GM12878 (cell line): ENCODE measurements around the gene CPNE5. TPM values are rescaled to one million over a fixed set of nuclear protein-coding genes. Genes with fewer than 3 reads are reported as not detected.

Experiments used
- NR2C2 ChIP-seq: IDR thresholded peaks from 2 replicates; pipeline ENCODE4 v1.6.1; 2011; ENCODE audit warnings: borderline replicate concordance, low read depth; ENCODE audit not compliant: control insufficient read depth, insufficient read length
- POU2F2 ChIP-seq: IDR thresholded peaks from 3 replicates; pipeline ENCODE4 v1.6.1; 2011; ENCODE audit warnings: low read depth, mild to moderate bottlenecking, low read length, borderline replicate concordance
- SIX5 ChIP-seq: IDR thresholded peaks from 2 replicates; pipeline ENCODE4 v1.6.1; 2011; ENCODE audit warnings: mild to moderate bottlenecking, low read depth, low read length, moderate library complexity; ENCODE audit not compliant: severe bottlenecking
- WRNIP1 ChIP-seq: IDR thresholded peaks from 2 replicates; pipeline ENCODE4 v1.6.1; 2011; ENCODE audit warnings: low read depth, low read length, improper control_type of control experiment, borderline replicate concordance
- ZNF207 ChIP-seq: fragments of 450-650 bp; IDR thresholded peaks from 2 replicates; pipeline ENCODE4 v1.6.1; 2014; ENCODE audit warnings: antibody characterized with exemption, mild to moderate bottlenecking, borderline replicate concordance
- polyA plus RNA-seq, 11 experiments: library from polyadenylated mRNA; depleted of rRNA in 4 of 11; unstranded in 6 of 11; stranded (reverse) in 5 of 11; fragments of >200 nt; fragmentation: Nextera tagmentation in 4 of 11; fragmentation: Illumina TruSeq in 1 of 11; extraction: Ambion mirVana in 4 of 11; extraction: Trizol in 1 of 11; gene quantifications; 1 replicate in 1 of 11; 2 replicates in 10 of 11; pipeline versions ENCODE4 v1.2.1 to v1.2.3, GENCODE V29; 2011 to 2016; ENCODE audit warnings: inconsistent platforms in 2 of 11, missing spikeins in 2 of 11, low read depth in 1 of 11
- total RNA-seq, 4 experiments: library from RNA; depleted of rRNA in 3 of 4; stranded (reverse); fragments of >200 nt in 3 of 4; fragmentation: Illumina TruSeq in 1 of 4; extraction: Trizol in 1 of 4; gene quantifications; 2 replicates each; pipeline versions ENCODE4 v1.2.1 to v1.2.3, GENCODE V29; 2013 to 2021
- TF ChIP-seq, protein P1 (sequence below): IDR thresholded peaks from 2 replicates; pipeline ENCODE4 v1.6.1; 2012; ENCODE audit warnings: improper control_type of control experiment, low read depth, low read length; ENCODE audit not compliant: insufficient replicate concordance
- TF ChIP-seq, protein P2 (sequence below): IDR thresholded peaks from 2 replicates; pipeline ENCODE4 v1.6.1; 2011; ENCODE audit warnings: borderline replicate concordance, low read depth, mild to moderate bottlenecking, moderate library complexity, low read length; ENCODE audit not compliant: insufficient read depth, poor library complexity, severe bottlenecking

The CPNE5 gene
- total and polyA plus RNA-seq, 10 of the 15 experiments (the other 5 are each of a cell fraction or from before 2014, with no cell fraction given): 2.4 to 39.1 (median 18.2) TPM

GRCh38 chr6:36834576-36835341 is 4.5 kb downstream of the CPNE5 start (continued):
- TF ChIP-seq, protein P1, sequence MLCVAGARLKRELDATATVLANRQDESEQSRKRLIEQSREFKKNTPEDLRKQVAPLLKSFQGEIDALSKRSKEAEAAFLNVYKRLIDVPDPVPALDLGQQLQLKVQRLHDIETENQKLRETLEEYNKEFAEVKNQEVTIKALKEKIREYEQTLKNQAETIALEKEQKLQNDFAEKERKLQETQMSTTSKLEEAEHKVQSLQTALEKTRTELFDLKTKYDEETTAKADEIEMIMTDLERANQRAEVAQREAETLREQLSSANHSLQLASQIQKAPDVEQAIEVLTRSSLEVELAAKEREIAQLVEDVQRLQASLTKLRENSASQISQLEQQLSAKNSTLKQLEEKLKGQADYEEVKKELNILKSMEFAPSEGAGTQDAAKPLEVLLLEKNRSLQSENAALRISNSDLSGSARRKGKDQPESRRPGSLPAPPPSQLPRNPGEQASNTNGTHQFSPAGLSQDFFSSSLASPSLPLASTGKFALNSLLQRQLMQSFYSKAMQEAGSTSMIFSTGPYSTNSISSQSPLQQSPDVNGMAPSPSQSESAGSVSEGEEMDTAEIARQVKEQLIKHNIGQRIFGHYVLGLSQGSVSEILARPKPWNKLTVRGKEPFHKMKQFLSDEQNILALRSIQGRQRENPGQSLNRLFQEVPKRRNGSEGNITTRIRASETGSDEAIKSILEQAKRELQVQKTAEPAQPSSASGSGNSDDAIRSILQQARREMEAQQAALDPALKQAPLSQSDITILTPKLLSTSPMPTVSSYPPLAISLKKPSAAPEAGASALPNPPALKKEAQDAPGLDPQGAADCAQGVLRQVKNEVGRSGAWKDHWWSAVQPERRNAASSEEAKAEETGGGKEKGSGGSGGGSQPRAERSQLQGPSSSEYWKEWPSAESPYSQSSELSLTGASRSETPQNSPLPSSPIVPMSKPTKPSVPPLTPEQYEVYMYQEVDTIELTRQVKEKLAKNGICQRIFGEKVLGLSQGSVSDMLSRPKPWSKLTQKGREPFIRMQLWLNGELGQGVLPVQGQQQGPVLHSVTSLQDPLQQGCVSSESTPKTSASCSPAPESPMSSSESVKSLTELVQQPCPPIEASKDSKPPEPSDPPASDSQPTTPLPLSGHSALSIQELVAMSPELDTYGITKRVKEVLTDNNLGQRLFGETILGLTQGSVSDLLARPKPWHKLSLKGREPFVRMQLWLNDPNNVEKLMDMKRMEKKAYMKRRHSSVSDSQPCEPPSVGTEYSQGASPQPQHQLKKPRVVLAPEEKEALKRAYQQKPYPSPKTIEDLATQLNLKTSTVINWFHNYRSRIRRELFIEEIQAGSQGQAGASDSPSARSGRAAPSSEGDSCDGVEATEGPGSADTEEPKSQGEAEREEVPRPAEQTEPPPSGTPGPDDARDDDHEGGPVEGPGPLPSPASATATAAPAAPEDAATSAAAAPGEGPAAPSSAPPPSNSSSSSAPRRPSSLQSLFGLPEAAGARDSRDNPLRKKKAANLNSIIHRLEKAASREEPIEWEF: no peak
- no peak for TF ChIP-seq NR2C2
- no peak for TF ChIP-seq POU2F2
- no peak for TF ChIP-seq ZNF207
- TF ChIP-seq, protein P2, sequence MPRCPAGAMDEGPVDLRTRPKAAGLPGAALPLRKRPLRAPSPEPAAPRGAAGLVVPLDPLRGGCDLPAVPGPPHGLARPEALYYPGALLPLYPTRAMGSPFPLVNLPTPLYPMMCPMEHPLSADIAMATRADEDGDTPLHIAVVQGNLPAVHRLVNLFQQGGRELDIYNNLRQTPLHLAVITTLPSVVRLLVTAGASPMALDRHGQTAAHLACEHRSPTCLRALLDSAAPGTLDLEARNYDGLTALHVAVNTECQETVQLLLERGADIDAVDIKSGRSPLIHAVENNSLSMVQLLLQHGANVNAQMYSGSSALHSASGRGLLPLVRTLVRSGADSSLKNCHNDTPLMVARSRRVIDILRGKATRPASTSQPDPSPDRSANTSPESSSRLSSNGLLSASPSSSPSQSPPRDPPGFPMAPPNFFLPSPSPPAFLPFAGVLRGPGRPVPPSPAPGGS: no peak
- no peak for TF ChIP-seq WRNIP1
- TF ChIP-seq SIX5: no peak
